AG10803 (cell line): ENCODE data around the gene CECR2.

Experiments used
- DNase-seq: peaks from one replicate; pipeline ENCODE4 v3.0.0; 2010; ENCODE audit warnings: low read depth
- H3K4me3 ChIP-seq: 2 replicates; pipeline ENCODE4 v1.5.1; 2011; ENCODE audit warnings: mild to moderate bottlenecking, low read length, control low read depth
- TF ChIP-seq, protein P1 (sequence below): conservative IDR thresholded peaks from 2 replicates; pipeline ENCODE4 v1.5.1; 2011; ENCODE audit warnings: mild to moderate bottlenecking, low read length, control low read depth, inconsistent platforms

Gene CECR2

GRCh38 chr22:17434856-17435255 lies 65.6 kb downstream of the CECR2 start:
- DNase-seq, result no peak
- no peak overlapping the region for H3K4me3 ChIP-seq
- TF ChIP-seq, protein P1, sequence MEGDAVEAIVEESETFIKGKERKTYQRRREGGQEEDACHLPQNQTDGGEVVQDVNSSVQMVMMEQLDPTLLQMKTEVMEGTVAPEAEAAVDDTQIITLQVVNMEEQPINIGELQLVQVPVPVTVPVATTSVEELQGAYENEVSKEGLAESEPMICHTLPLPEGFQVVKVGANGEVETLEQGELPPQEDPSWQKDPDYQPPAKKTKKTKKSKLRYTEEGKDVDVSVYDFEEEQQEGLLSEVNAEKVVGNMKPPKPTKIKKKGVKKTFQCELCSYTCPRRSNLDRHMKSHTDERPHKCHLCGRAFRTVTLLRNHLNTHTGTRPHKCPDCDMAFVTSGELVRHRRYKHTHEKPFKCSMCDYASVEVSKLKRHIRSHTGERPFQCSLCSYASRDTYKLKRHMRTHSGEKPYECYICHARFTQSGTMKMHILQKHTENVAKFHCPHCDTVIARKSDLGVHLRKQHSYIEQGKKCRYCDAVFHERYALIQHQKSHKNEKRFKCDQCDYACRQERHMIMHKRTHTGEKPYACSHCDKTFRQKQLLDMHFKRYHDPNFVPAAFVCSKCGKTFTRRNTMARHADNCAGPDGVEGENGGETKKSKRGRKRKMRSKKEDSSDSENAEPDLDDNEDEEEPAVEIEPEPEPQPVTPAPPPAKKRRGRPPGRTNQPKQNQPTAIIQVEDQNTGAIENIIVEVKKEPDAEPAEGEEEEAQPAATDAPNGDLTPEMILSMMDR, result no peak

GRCh38 chr22:17435375-17435774 lies 66.1 kb downstream of the CECR2 start:
- H3K4me3 ChIP-seq, result no peak overlapping the region
- no peak for DNase-seq
- TF ChIP-seq, protein P1, result no peak

- TF ChIP-seq, protein P1, result no peak
- H3K4me3 ChIP-seq, result no peak overlapping the region
- no peak for DNase-seq
These were observed 67.2 kb downstream of the CECR2 start for GRCh38 chr22:17436382-17436980.

- H3K4me3 ChIP-seq, result no peak overlapping the region
- TF ChIP-seq, protein P1, result no peak
- no peak for DNase-seq
These were observed 67.7 kb downstream of the CECR2 start for GRCh38 chr22:17436981-17437412.

GRCh38 chr22:17438026-17438425 lies 68.8 kb downstream of the CECR2 start:
- no peak overlapping the region for H3K4me3 ChIP-seq
- TF ChIP-seq, protein P1, result no peak
- DNase-seq, result no peak

DNA sequence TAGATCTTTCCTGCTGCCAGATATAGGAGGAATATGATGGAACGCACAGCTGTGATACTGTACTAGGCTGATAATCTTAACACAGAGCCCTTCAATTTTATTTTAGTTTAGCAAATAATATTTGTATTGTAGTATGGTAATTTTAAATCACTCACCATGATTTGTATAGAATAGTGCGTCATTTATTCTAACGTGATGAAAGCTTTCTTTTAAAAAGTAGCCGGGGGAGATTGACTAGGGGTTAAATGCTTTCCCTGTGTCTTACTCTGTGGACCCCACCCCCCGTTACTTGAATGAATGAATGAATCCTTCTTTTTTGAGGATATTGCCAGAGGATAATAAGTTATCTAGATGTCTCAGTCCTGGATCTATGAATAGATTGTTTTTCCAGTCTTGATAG lies 72.1 kb downstream of the CECR2 start:
- no peak for DNase-seq
- H3K4me3 ChIP-seq, result no peak overlapping the region
- TF ChIP-seq, protein P1, result no peak

GRCh38 chr22:17443405-17444203 lies 74.3 kb downstream of the CECR2 start:
- TF ChIP-seq, protein P1, result no peak
- no peak for DNase-seq
- H3K4me3 ChIP-seq, result no peak overlapping the region
